Testis (tissue), 2 donors: ENCODE measurements around the gene HSPB2.

Experiments used
- POLR2A ChIP-seq: fragments of 450-650 bp; IDR thresholded peaks from one replicate; pipeline ENCODE4 v1.6.1; 2017; ENCODE audit warnings: antibody characterized with exemption, mild to moderate bottlenecking, moderate library complexity
- TF ChIP-seq, protein P1 (sequence below), 3 experiments: fragments of 450-650 bp in 2 of 3; fragments of 200-600 bp in 1 of 3; sonication (generic) in 1 of 3; IDR thresholded peaks; one replicate each; pipeline ENCODE4 v1.5.1; 2016 to 2019; ENCODE audit warnings: antibody characterized with exemption in 3 of 3, mild to moderate bottlenecking in 2 of 3, moderate library complexity in 1 of 3

DNA sequence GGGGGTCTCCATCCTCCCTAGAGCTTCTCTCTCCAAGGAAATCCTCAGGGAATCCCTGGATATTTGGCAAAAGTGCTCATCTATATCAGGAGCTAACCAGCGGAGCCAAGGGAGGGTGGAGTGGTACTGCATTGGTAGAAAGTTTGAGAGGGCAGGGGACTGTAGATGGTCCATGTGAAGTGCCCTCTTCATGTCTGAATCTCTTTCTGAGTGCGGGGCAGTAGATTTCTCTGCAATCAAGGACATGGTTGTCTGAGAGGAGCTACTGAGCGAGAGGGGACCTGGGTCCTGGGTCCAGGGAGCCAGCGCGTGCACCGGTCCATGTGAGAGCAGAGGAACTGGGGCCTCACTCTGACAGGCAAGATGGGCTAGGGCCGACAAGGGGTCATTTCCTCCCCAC lies 25.3 kb downstream of the HSPB2 start:
- TF ChIP-seq, protein P1, sequence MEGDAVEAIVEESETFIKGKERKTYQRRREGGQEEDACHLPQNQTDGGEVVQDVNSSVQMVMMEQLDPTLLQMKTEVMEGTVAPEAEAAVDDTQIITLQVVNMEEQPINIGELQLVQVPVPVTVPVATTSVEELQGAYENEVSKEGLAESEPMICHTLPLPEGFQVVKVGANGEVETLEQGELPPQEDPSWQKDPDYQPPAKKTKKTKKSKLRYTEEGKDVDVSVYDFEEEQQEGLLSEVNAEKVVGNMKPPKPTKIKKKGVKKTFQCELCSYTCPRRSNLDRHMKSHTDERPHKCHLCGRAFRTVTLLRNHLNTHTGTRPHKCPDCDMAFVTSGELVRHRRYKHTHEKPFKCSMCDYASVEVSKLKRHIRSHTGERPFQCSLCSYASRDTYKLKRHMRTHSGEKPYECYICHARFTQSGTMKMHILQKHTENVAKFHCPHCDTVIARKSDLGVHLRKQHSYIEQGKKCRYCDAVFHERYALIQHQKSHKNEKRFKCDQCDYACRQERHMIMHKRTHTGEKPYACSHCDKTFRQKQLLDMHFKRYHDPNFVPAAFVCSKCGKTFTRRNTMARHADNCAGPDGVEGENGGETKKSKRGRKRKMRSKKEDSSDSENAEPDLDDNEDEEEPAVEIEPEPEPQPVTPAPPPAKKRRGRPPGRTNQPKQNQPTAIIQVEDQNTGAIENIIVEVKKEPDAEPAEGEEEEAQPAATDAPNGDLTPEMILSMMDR (IDR thresholded peaks at IDR 0.05), result no peak
- no peak for TF ChIP-seq POLR2A
